ENCODE data around the gene WDR31. TPM values are rescaled to one million over a fixed set of nuclear protein-coding genes. Genes with fewer than 3 reads are reported as not detected.
"Not testable (repeated sequence)": the region's sequence is repeated elsewhere in the genome, so short reads cannot be mapped to it uniquely, and the experiment has no call there.

Gene WDR31
- total and polyA plus RNA-seq, 5 experiments from 2014 or later, result 0.21 to 1.2 (median 0.62) TPM

- no peaks in the 10 kb centered on the region for H3K9me3 Mint-ChIP-seq
- no peaks in the 10 kb centered on the region for H3K27me3 Mint-ChIP-seq
- peaks cover 7 to 22% (median 13%) of the 10 kb centered on the region in 4 donors for H3K4me1 Mint-ChIP-seq
- peaks cover 0 to 15% (median 0%) of the 10 kb centered on the region in 3 donors for H3K36me3 Mint-ChIP-seq
- DNase-seq (peak; percentile 66 to 87 (median 80)), ATAC-seq (peak; percentile 87 to 88)
- POLR2A ChIA-PET, result interaction anchor here (0.6 to 1.8 kb wide), 10 partner anchors 10 to 102 kb away, joined by 3 to 13 read pairs (median 4); partner anchors contain the start of genes ALAD, BSPRY, C9orf43 and POLE3
- peak within 1 kb of the TSS; percentile 29 to 94 (median 90) for H3K27ac Mint-ChIP-seq
- peak within 1 kb of the TSS; percentile 83 to 96 (median 88) for H3K4me3 Mint-ChIP-seq
Measured at GRCh38 chr9:113376634-113377567, 36.8 kb upstream of the WDR31 start, which contains the start of gene HDHD3. TSS of gene HDHD3 (minus strand) at chr9:113376986. CDS start at chr9:113374354, 2,632 bp downstream.

GRCh38 chr9:113375057-113376023 lies 35.3 kb upstream of the WDR31 start:
- Mint-ChIP-seq H3K27ac (peak overlapping the region; percentile 29 to 94 (median 90)), H3K4me1 (peaks cover 7 to 22% (median 13%) of the 10 kb centered on the region in 4 donors), H3K36me3 (peaks cover 0 to 15% (median 0%) of the 10 kb centered on the region in 3 donors), H3K27me3 (no peaks in the 10 kb centered on the region), H3K4me3 (peak overlapping the region; percentile 77 to 96 (median 84)), H3K9me3 (no peaks in the 10 kb centered on the region)
- no peak for DNase-seq
- ATAC-seq, result no peak
- POLR2A ChIA-PET, result interaction anchor here (0.6 to 1.6 kb wide), 7 partner anchors 8 to 100 kb away, joined by 3 to 7 read pairs (median 4); partner anchors contain the start of genes ALAD, C9orf43, POLE3 and WDR31

GRCh38 chr9:113373676-113374392 lies 33.8 kb upstream of the WDR31 start:
- Mint-ChIP-seq H3K27me3 (no peaks in the 10 kb centered on the region), H3K9me3 (no peaks in the 10 kb centered on the region), H3K27ac (peak overlapping the region in 3 of 10 donors; percentile 48 to 86 (median 53)), H3K36me3 (peaks cover 0 to 15% (median 0%) of the 10 kb centered on the region in 3 donors), H3K4me3 (no peak overlapping the region), H3K4me1 (peaks cover 7 to 22% (median 13%) of the 10 kb centered on the region in 4 donors)
- POLR2A ChIA-PET, result interaction anchor here (1.5 kb wide), 1 partner anchor 37 kb away, joined by 7 read pairs; the partner anchor contains the start of genes C9orf43 and POLE3
- ATAC-seq (no peak), DNase-seq (no peak)

GRCh38 chr9:113373256-113373655 lies 33.2 kb upstream of the WDR31 start:
- peak overlapping the region in 4 of 10 donors; percentile 9 to 78 (median 53) for H3K27ac Mint-ChIP-seq
- POLR2A ChIA-PET, result interaction anchor here (1.0 to 1.5 kb wide), 2 partner anchors 37 to 38 kb away, joined by 5 to 7 read pairs; partner anchors contain the start of genes C9orf43 and POLE3
- peak overlapping the region in 1 of 10 donors; percentile 16 for H3K4me3 Mint-ChIP-seq
- H3K36me3 Mint-ChIP-seq, result peaks cover 0 to 15% (median 0%) of the 10 kb centered on the region in 3 donors
- DNase-seq, result no peak
- H3K27me3 Mint-ChIP-seq, result no peaks in the 10 kb centered on the region
- H3K4me1 Mint-ChIP-seq, result peaks cover 7 to 22% (median 13%) of the 10 kb centered on the region in 4 donors
- ATAC-seq, result no peak
- no peaks in the 10 kb centered on the region for H3K9me3 Mint-ChIP-seq

- Mint-ChIP-seq H3K36me3 (peaks cover 0 to 15% (median 0%) of the 10 kb centered on the region in 3 donors), H3K27me3 (no peaks in the 10 kb centered on the region), H3K4me3 (no peak overlapping the region), H3K4me1 (peaks cover 7 to 19% (median 13%) of the 10 kb centered on the region in 4 donors), H3K27ac (peak overlapping the region in 2 of 10 donors; percentile 6 to 41), H3K9me3 (no peaks in the 10 kb centered on the region)
- ATAC-seq (no peak), DNase-seq (no peak)
- POLR2A ChIA-PET, result interaction anchor here (1.0 kb wide), 1 partner anchor 38 kb away, joined by 5 read pairs; the partner anchor contains the start of genes C9orf43 and POLE3
Measured at GRCh38 chr9:113372059-113372458, 32.0 kb upstream of the WDR31 start.

GRCh38 chr9:113370806-113371325 lies 30.8 kb upstream of the WDR31 start:
- Mint-ChIP-seq H3K36me3 (peaks cover 0 to 15% (median 0%) of the 10 kb centered on the region in 3 donors), H3K9me3 (no peaks in the 10 kb centered on the region), H3K27ac (peak overlapping the region in 2 of 10 donors; percentile 8 to 59), H3K27me3 (no peaks in the 10 kb centered on the region), H3K4me1 (peaks cover 7 to 17% (median 13%) of the 10 kb centered on the region in 4 donors), H3K4me3 (no peak overlapping the region)
- DNase-seq (no peak), ATAC-seq (no peak)
- POLR2A ChIA-PET, result interaction anchor here (0.6 to 0.7 kb wide), 3 partner anchors 14 to 39 kb away, joined by 3 to 4 read pairs (median 4); partner anchors contain the start of genes C9orf43 and POLE3

- ATAC-seq, result no peak
- POLR2A ChIA-PET, result interaction anchor here (0.6 kb wide), 1 partner anchor 18 kb away, joined by 6 read pairs; no protein-coding TSS in a partner anchor
- no peak for DNase-seq
- Mint-ChIP-seq H3K36me3 (peaks cover 0 to 13% (median 0%) of the 10 kb centered on the region in 3 donors), H3K4me3 (no peak overlapping the region), H3K27ac (no peak overlapping the region), H3K27me3 (no peaks in the 10 kb centered on the region), H3K4me1 (peaks cover 0 to 7% (median 3%) of the 10 kb centered on the region in 4 donors), H3K9me3 (no peaks in the 10 kb centered on the region)
Measured at GRCh38 chr9:113369855-113370140, 29.7 kb upstream of the WDR31 start.

- H3K4me1 Mint-ChIP-seq, result peaks cover 0 to 5% (median 2%) of the 10 kb centered on the region in 4 donors
- peaks cover 0 to 9% (median 0%) of the 10 kb centered on the region in 3 donors for H3K36me3 Mint-ChIP-seq
- no peaks in the 10 kb centered on the region for H3K9me3 Mint-ChIP-seq
- H3K27me3 Mint-ChIP-seq, result no peaks in the 10 kb centered on the region
- no peak overlapping the region for H3K27ac Mint-ChIP-seq
- DNase-seq (no peak), ATAC-seq (no peak)
- POLR2A ChIA-PET, result no interaction called here
- H3K4me3 Mint-ChIP-seq, result no peak overlapping the region
Measured at GRCh38 chr9:113368982-113369854, 29.1 kb upstream of the WDR31 start.

GRCh38 chr9:113368348-113368981 lies 28.4 kb upstream of the WDR31 start:
- ATAC-seq (no peak), DNase-seq (no peak)
- Mint-ChIP-seq H3K9me3 (no peaks in the 10 kb centered on the region), H3K36me3 (peaks cover 0 to 6% (median 0%) of the 10 kb centered on the region in 3 donors), H3K27ac (no peak overlapping the region), H3K27me3 (no peaks in the 10 kb centered on the region), H3K4me3 (no peak overlapping the region), H3K4me1 (peaks cover 0 to 5% (median 2%) of the 10 kb centered on the region in 4 donors)
- POLR2A ChIA-PET, result no interaction called here

- H3K27ac Mint-ChIP-seq, H3K4me1 Mint-ChIP-seq, H3K36me3 Mint-ChIP-seq, ATAC-seq, DNase-seq, H3K4me3 Mint-ChIP-seq, H3K27me3 Mint-ChIP-seq, H3K9me3 Mint-ChIP-seq, POLR2A ChIA-PET: not testable (repeated sequence)
Measured at GRCh38 chr9:113365652-113366051, 25.6 kb upstream of the WDR31 start.

Data from naive thymus-derived CD8-positive, alpha-beta T cell (primary cell).